Jurkat, Clone E6-1 (cell line): ENCODE measurements around the gene CDKN2B. TPM values are rescaled to one million over a fixed set of nuclear protein-coding genes. Genes with fewer than 3 reads are reported as not detected.
"Not testable (repeated sequence)": the region's sequence is repeated elsewhere in the genome, so short reads cannot be mapped to it uniquely, and the experiment has no call there.

Source experiments
- DNase-seq: peaks from one replicate; pipeline ENCODE4 v3.0.0-alpha.2; 2011; ENCODE audit warnings: low read depth, low spot score
- H3K4me3 ChIP-seq: 2 replicates; pipeline ENCODE4 v1.5.1; 2011; ENCODE audit warnings: mild to moderate bottlenecking, low read length, control low read depth, moderate library complexity
- polyA plus RNA-seq: library from polyadenylated mRNA; unstranded; fragments of >200 nt; gene quantifications from one replicate; pipeline ENCODE4 v1.2.1, GENCODE V29; 2012; ENCODE audit warnings: missing spikeins; ENCODE audit not compliant: insufficient read length, insufficient read depth

The CDKN2B gene
- not detected for polyA plus RNA-seq

- no peak for DNase-seq
- H3K4me3 ChIP-seq, result no peak within 1 kb of the TSS
These were observed at the start of gene CDKN2B for GRCh38 chr9:22008717-22009505. TSS of gene CDKN2B (minus strand) at chr9:22009305. CDS start at chr9:22008953, 352 bp downstream.

GRCh38 chr9:22057972-22058371 is 48.9 kb upstream of the CDKN2B start:
- DNase-seq, H3K4me3 ChIP-seq: not testable (repeated sequence)

GRCh38 chr9:22056402-22056801 is 47.3 kb upstream of the CDKN2B start:
- no peak overlapping the region for H3K4me3 ChIP-seq
- DNase-seq, result no peak

- no peak for DNase-seq
- no peak overlapping the region for H3K4me3 ChIP-seq
These were observed 46.0 kb upstream of the CDKN2B start for GRCh38 chr9:22055090-22055489.

GRCh38 chr9:22054529-22054928 is 45.4 kb upstream of the CDKN2B start:
- no peak for DNase-seq
- H3K4me3 ChIP-seq, result no peak overlapping the region

- H3K4me3 ChIP-seq, result no peak overlapping the region
- no peak for DNase-seq
These were observed 45.0 kb upstream of the CDKN2B start for GRCh38 chr9:22054076-22054475.

GRCh38 chr9:22053178-22053577 is 44.1 kb upstream of the CDKN2B start:
- DNase-seq, result no peak
- H3K4me3 ChIP-seq, result no peak overlapping the region

- DNase-seq, result no peak
- no peak overlapping the region for H3K4me3 ChIP-seq
These were observed 43.4 kb upstream of the CDKN2B start for GRCh38 chr9:22052376-22052945.

GRCh38 chr9:22050924-22051323 is 41.8 kb upstream of the CDKN2B start:
- H3K4me3 ChIP-seq, result no peak overlapping the region
- no peak for DNase-seq

- no peak overlapping the region for H3K4me3 ChIP-seq
- no peak for DNase-seq
These were observed 40.3 kb upstream of the CDKN2B start for GRCh38 chr9:22049411-22049810.

- H3K4me3 ChIP-seq, result no peak overlapping the region
- no peak for DNase-seq
These were observed 38.5 kb upstream of the CDKN2B start for GRCh38 chr9:22047596-22047995.

- DNase-seq, result no peak
These were observed 37.3 kb upstream of the CDKN2B start for GRCh38 chr9:22046243-22046885.

GRCh38 chr9:22045423-22045822 is 36.3 kb upstream of the CDKN2B start:
- H3K4me3 ChIP-seq, result no peak overlapping the region
- no peak for DNase-seq

More at GRCh38 chr9:22046243-22046885, 37.3 kb upstream of the CDKN2B start:
- no peak overlapping the region for H3K4me3 ChIP-seq

- DNase-seq, result no peak
- no peak overlapping the region for H3K4me3 ChIP-seq
These were observed 35.5 kb upstream of the CDKN2B start for GRCh38 chr9:22044583-22044982.

- no peak for DNase-seq
- H3K4me3 ChIP-seq, result no peak overlapping the region
These were observed 34.8 kb upstream of the CDKN2B start for GRCh38 chr9:22043928-22044327.

GRCh38 chr9:22041775-22042174 is 32.7 kb upstream of the CDKN2B start:
- no peak for DNase-seq
- H3K4me3 ChIP-seq, result no peak overlapping the region

- no peak overlapping the region for H3K4me3 ChIP-seq
- no peak for DNase-seq
These were observed 32.2 kb upstream of the CDKN2B start for GRCh38 chr9:22041344-22041743.

- no peak for DNase-seq
- no peak overlapping the region for H3K4me3 ChIP-seq
These were observed 31.7 kb upstream of the CDKN2B start for GRCh38 chr9:22040760-22041159.

GRCh38 chr9:22039258-22039657 is 30.2 kb upstream of the CDKN2B start:
- no peak overlapping the region for H3K4me3 ChIP-seq
- no peak for DNase-seq

GRCh38 chr9:22037954-22038690 is 29.0 kb upstream of the CDKN2B start:
- no peak for DNase-seq
- no peak overlapping the region for H3K4me3 ChIP-seq
